AG04450 (cell line): ENCODE measurements around the gene PTPRT. TPM values are rescaled to one million over a fixed set of nuclear protein-coding genes. Genes with fewer than 3 reads are reported as not detected.

ENCODE experiments used
- CTCF ChIA-PET: fragments of 300-600, 350-600 bp; formaldehyde crosslinking; extraction: SDS; loops from one replicate; lab custom pipeline; 2022; ENCODE audit warnings: antibody characterized with exemption, inconsistent platforms; lab: Charles Lee
- POLR2A ChIA-PET: fragments of 350-600 bp; formaldehyde crosslinking; extraction: SDS; loops from one replicate; lab custom pipeline; 2021; ENCODE audit warnings: antibody characterized with exemption, inconsistent platforms; lab: Yijun Ruan, JAX
- DNase-seq: peaks from one replicate; pipeline ENCODE4 v3.0.0-alpha.2; 2011; ENCODE audit warnings: low read depth, low spot score
- H3K27ac ChIP-seq: one replicate; pipeline ENCODE4 v1.5.1; 2012; ENCODE audit warnings: low read depth, low read length, control low read depth
- H3K27me3 ChIP-seq: one replicate; pipeline ENCODE4 v1.6.0; 2012; ENCODE audit warnings: low read length; ENCODE audit not compliant: control insufficient read depth, insufficient read depth
- H3K4me3 ChIP-seq: 2 replicates; pipeline ENCODE4 v1.5.1; 2011; ENCODE audit warnings: mild to moderate bottlenecking, low read depth, low read length, control low read depth
- H3K9me3 ChIP-seq: 2 replicates; pipeline ENCODE4 v1.5.1; 2012; ENCODE audit warnings: low read length; ENCODE audit not compliant: control insufficient read depth, insufficient read depth
- polyA plus RNA-seq: library from polyadenylated mRNA; depleted of rRNA; stranded (reverse); fragments of >200 nt; gene quantifications from 2 replicates; pipeline ENCODE4 v1.2.3, GENCODE V29; 2011
- TF ChIP-seq, protein P1 (sequence below): IDR thresholded peaks from 2 replicates; pipeline ENCODE4 v1.5.1; 2011; ENCODE audit warnings: low read depth, low read length, control low read depth, inconsistent platforms

PTPRT gene
- polyA plus RNA-seq, 1 experiment: not detected

DNA sequence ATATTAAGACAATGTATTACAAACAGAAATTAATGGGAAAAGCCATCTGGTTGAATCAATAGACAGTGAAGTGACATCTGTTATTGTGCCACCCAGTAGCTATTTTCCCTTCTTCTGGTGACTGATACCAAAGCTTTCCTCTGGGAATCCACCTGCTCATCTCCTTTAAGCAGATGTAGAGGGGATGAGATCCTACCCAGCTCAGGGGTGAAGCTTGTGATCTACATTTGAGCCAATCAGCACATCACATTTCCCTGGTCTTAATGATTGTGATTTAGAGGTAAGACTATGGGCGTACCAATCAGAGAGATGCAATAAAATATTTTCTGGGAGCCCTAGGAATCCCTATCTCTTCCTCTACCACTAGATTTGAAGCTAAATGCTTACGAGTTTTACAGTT, 782.9 kb downstream of the PTPRT start:
- TF ChIP-seq, protein P1, sequence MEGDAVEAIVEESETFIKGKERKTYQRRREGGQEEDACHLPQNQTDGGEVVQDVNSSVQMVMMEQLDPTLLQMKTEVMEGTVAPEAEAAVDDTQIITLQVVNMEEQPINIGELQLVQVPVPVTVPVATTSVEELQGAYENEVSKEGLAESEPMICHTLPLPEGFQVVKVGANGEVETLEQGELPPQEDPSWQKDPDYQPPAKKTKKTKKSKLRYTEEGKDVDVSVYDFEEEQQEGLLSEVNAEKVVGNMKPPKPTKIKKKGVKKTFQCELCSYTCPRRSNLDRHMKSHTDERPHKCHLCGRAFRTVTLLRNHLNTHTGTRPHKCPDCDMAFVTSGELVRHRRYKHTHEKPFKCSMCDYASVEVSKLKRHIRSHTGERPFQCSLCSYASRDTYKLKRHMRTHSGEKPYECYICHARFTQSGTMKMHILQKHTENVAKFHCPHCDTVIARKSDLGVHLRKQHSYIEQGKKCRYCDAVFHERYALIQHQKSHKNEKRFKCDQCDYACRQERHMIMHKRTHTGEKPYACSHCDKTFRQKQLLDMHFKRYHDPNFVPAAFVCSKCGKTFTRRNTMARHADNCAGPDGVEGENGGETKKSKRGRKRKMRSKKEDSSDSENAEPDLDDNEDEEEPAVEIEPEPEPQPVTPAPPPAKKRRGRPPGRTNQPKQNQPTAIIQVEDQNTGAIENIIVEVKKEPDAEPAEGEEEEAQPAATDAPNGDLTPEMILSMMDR: no peak
- Histone ChIP-seq H3K9me3 (peaks cover 2% of the 10 kb centered on the region), H3K27ac (no peak overlapping the region), H3K4me3 (no peak overlapping the region), H3K27me3 (no peaks in the 10 kb centered on the region)
- POLR2A ChIA-PET: no interaction called here
- CTCF ChIA-PET: no interaction called here
- no peak for DNase-seq

DNA sequence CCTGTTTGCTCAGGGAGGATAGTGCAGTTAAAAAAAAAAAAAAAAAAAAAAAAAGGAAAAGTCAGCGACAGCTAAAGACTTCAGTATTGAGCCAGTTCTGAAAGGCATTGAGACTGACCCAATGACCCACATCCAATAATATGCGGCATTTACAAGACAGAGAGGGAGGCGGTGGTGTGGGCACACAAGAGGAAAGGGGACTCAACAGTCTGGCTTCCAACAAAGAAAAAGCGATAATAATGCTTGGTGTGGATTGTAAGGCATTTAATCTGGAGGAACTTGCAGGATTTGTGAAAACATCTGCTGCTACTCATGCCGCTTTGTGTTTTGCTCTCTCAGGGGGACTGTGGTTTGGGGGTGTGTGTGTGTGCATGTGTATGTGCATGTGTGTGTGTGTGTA, 787.3 kb downstream of the PTPRT start:
- Histone ChIP-seq H3K4me3 (no peak overlapping the region), H3K27me3 (no peaks in the 10 kb centered on the region), H3K27ac (no peak overlapping the region), H3K9me3 (peaks cover 11% of the 10 kb centered on the region; the same call in 1 of the 2 replicates)
- DNase-seq: no peak
- ChIA-PET POLR2A (no interaction called here), CTCF (no interaction called here)
- TF ChIP-seq, protein P1: no peak

DNA sequence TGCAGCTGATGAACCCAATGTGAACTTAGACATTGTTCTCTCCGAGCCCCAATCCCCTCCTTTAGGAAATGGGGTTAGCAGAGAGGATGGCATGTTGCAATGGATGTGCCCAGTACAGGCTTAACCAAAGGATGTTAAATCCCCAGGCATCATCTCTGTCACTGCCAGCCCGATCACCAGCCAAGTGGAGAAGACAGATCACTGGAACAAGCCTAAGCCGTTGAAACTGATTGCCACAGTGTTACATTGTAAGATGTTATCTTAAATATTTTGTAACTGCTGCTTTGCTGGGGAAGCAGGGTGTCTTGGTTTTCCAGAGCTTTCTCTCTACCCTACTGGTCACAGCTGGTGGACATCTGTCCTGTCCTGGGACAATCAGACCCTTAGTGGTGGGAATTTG, 788.1 kb downstream of the PTPRT start:
- Histone ChIP-seq H3K27me3 (no peaks in the 10 kb centered on the region), H3K9me3 (peaks cover 14% of the 10 kb centered on the region), H3K27ac (no peak overlapping the region), H3K4me3 (no peak overlapping the region)
- TF ChIP-seq, protein P1: no peak
- CTCF ChIA-PET: no interaction called here
- no peak for DNase-seq
- POLR2A ChIA-PET: no interaction called here

DNA sequence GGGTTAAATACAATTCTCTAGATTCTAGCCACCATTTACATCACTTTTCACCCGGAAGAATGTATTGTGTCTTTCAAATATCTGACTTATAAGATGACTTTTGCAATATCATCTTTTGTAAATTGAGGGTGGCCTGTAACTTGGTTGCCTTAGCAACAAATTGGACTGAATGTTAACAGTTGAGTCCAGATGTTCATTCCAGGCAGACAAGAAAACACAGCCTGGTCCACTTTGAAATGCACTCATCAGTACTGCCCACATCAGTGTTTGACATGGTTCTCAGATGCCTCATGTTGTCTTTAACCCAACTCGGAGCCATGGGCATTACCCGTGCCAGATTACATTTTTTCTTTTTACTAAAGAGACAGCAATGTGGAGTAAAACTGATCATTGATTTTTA, 789.9 kb downstream of the PTPRT start:
- POLR2A ChIA-PET: no interaction called here
- CTCF ChIA-PET: no interaction called here
- no peak overlapping the region for H3K27ac ChIP-seq
- DNase-seq: no peak
- H3K9me3 ChIP-seq: peaks cover 25% of the 10 kb centered on the region
- H3K27me3 ChIP-seq: no peaks in the 10 kb centered on the region
- TF ChIP-seq, protein P1: no peak
- H3K4me3 ChIP-seq: no peak overlapping the region

DNA sequence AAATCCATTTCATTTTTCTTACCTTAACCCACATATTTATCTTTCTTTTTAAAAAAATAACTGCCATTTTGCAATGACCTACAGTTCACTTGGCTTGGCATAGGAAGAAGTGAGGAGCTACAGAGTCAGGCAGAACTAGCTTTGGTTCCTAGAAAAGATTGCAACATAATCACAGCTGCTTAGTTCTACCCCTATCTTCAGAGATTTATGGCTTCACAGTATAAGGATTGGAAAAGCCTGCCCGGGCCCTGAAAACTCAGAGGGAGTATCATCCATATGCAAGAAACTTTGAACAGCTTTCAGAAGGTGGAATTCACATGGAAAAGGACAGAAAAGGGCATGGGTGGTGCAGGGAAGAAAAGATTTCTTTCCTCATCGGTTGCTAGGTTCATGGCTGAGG, 797.3 kb downstream of the PTPRT start:
- ChIA-PET POLR2A (no interaction called here), CTCF (no interaction called here)
- Histone ChIP-seq H3K9me3 (peaks cover 22% of the 10 kb centered on the region), H3K27me3 (no peaks in the 10 kb centered on the region), H3K27ac (no peak overlapping the region), H3K4me3 (no peak overlapping the region)
- TF ChIP-seq, protein P1: no peak
- no peak for DNase-seq
